Adrenal gland (tissue), 12 donors: ENCODE measurements around the gene SLC9C2. TPM values are rescaled to one million over a fixed set of nuclear protein-coding genes. Genes with fewer than 3 reads are reported as not detected.

Source experiments
- DNase-seq, 7 donors: peaks; one replicate each; pipeline ENCODE4 v3.0.0-alpha.2; 2019 to 2020
- H3K27ac ChIP-seq, 5 donors: fragments of 200-600 bp; sonication (generic) in 4 of 5; 1 replicate in 3 of 5; 2 replicates in 2 of 5; pipeline versions ENCODE4 v1.5.1 to v1.8.0; 2016 to 2020; ENCODE audit warnings: mild to moderate bottlenecking in 1 of 5
- H3K27me3 ChIP-seq: fragments of 200-600 bp; 2 replicates; pipeline ENCODE4 v1.8.0; 2021
- H3K36me3 ChIP-seq, 2 donors: fragments of 200-600 bp; replicated peaks in 1 of 2; 1 replicate in 1 of 2; 2 replicates in 1 of 2; pipeline versions ENCODE4 v1.5.1 to v1.8.0; 2018 to 2022
- H3K4me1 ChIP-seq, 2 donors: fragments of 200-600 bp; replicated peaks in 1 of 2; 1 replicate in 1 of 2; 2 replicates in 1 of 2; pipeline versions ENCODE4 v1.5.1 to v1.8.0; 2018 to 2021
- H3K4me3 ChIP-seq, 4 donors: fragments of 200-600 bp; sonication (generic) in 3 of 4; one replicate each; pipeline ENCODE4 v1.5.1; 2016 to 2018
- H3K9me3 ChIP-seq, 3 donors: fragments of 200-600 bp; sonication (generic) in 1 of 3; replicated peaks in 1 of 3; 1 replicate in 2 of 3; 2 replicates in 1 of 3; pipeline versions ENCODE4 v1.5.1 to v1.8.0; 2016 to 2021
- POLR2A ChIP-seq, 2 donors: fragments of 450-650 bp; IDR thresholded peaks; one replicate each; pipeline ENCODE4 v1.6.1; 2017; ENCODE audit warnings: antibody characterized with exemption in 2 of 2, mild to moderate bottlenecking in 2 of 2, moderate library complexity in 1 of 2
- WGBS, 4 donors: extraction: QIAGEN DNeasy Blood & Tissue Kit in 2 of 4; methylation state at CpG; one replicate each; pipeline versions ENCODE4 v1.1.5 to v1.1.7; 2013 to 2017; 5-methylcytosine and 5-hydroxymethylcytosine counted together
- intact Hi-C, 2 donors: fragments of 100-400 bp; cut with DNase I; formaldehyde crosslinking; loops; one replicate each; pipeline versions ENCODE4 v1.14.1 to v1.15.0; 2022 to 2023
- polyA plus RNA-seq, 3 donors: library from polyadenylated mRNA; stranded (reverse); fragments of 200-250 nt in 2 of 3; fragments of 350-450 nt in 1 of 3; fragmentation: Illumina TruSeq in 1 of 3; extraction: RNeasy Lipid Tissue Mini Kit (QIAGEN cat#74804) in 1 of 3; gene quantifications; one replicate each; pipeline ENCODE4 v1.2.3, GENCODE V29; 2013 to 2014
- total RNA-seq, 9 donors: library from RNA; depleted of rRNA in 4 of 9; stranded (reverse); fragments of >200 nt in 4 of 9; fragments of 120-200 nt in 1 of 9; fragmentation: NEBNext Ultra II Directional in 1 of 9; extraction: Animal tissue kit (Norgen Biotek cat#: 25700) in 1 of 9; gene quantifications; one replicate each; pipeline versions ENCODE4 v1.1.0 to v1.2.4, GENCODE V29; 2013 to 2023
- TF ChIP-seq, protein P1 (sequence below), 6 experiments: fragments of 450-650 bp in 4 of 6; fragments of 200-600 bp in 2 of 6; sonication (generic) in 1 of 6; IDR thresholded peaks; 1 replicate in 5 of 6; 2 replicates in 1 of 6; pipeline versions ENCODE4 v1.5.1 to v1.8.0; 2016 to 2021; ENCODE audit warnings: antibody characterized with exemption in 6 of 6, mild to moderate bottlenecking in 2 of 6, moderate library complexity in 1 of 6
- donor health status: healthy with polysubstance abuse.
- donor health status: Bipolar disorder and iron deficiency.
- donor health status: DM: yes; HTN: yes; CAD: no.
- donor health status: DM: no; HTN: no; CAD: no.
- donor health status: DM: no; HTN: no; CAD: no.
- donor health status: DM: yes; HTN: yes; CAD: no.

SLC9C2 gene
- total and polyA plus RNA-seq, 12 donors: 0.11 to 1.2 (median 0.33) TPM; not detected in 4

DNA sequence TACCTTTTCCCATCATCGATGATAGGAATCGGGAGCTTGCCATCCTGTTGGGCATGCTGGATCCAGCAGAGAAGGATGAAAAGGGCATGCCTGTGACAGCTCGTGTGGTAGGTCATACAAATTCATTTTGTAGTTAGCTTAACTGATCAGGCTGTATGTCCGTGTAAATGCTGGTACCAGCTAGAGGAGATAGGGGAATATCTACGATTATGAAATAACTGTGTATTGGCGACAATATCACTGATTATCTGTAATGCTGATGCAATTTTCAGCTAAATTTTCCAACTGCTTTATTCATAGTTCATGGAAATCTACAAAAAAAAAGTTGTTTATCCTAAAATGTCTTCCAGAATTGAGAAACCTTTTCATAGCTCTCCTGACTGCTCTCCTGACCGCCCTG is 117.5 kb downstream of the SLC9C2 start:
- H3K4me1 ChIP-seq: peaks cover 0 to 8% of the 10 kb centered on the region in 2 donors
- no peak overlapping the region for H3K27ac ChIP-seq
- DNase-seq: no peak
- intact Hi-C loops: no loop called here
- no peak overlapping the region for H3K4me3 ChIP-seq
- TF ChIP-seq, protein P1, sequence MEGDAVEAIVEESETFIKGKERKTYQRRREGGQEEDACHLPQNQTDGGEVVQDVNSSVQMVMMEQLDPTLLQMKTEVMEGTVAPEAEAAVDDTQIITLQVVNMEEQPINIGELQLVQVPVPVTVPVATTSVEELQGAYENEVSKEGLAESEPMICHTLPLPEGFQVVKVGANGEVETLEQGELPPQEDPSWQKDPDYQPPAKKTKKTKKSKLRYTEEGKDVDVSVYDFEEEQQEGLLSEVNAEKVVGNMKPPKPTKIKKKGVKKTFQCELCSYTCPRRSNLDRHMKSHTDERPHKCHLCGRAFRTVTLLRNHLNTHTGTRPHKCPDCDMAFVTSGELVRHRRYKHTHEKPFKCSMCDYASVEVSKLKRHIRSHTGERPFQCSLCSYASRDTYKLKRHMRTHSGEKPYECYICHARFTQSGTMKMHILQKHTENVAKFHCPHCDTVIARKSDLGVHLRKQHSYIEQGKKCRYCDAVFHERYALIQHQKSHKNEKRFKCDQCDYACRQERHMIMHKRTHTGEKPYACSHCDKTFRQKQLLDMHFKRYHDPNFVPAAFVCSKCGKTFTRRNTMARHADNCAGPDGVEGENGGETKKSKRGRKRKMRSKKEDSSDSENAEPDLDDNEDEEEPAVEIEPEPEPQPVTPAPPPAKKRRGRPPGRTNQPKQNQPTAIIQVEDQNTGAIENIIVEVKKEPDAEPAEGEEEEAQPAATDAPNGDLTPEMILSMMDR (IDR thresholded peaks at IDR 0.05): no peak
- no peak for TF ChIP-seq POLR2A (IDR thresholded peaks at IDR 0.05)
- H3K27me3 ChIP-seq: no peaks in the 10 kb centered on the region
- no peaks in the 10 kb centered on the region for H3K9me3 ChIP-seq
- WGBS, 4 donors: 85 to 92% (median 87%) methylated on average over 7 of the region's 7 CpGs
- H3K36me3 ChIP-seq: peaks cover 0 to 79% of the 10 kb centered on the region in 2 donors

DNA sequence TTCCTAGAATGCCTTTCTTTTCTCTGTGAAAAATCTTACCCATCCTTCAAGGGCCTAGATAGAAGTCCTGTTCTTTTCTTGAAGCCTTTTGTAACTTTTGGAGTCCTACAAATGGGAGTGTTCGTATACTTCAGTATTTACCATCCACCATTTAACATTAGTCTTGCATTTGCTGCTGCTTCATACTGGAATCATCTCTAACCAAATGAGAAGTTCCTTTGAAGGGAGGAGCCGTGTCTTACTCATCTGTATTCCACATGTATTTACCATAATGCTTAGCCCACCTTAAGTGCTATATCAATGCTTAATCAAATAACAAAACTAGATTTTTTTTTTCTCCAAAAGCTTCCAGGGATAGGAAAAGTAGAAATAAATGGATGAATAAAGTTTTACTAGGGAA is 118.6 kb downstream of the SLC9C2 start:
- Histone ChIP-seq H3K4me1 (peaks cover 6 to 20% of the 10 kb centered on the region in 2 donors), H3K9me3 (no peaks in the 10 kb centered on the region), H3K27ac (no peak overlapping the region), H3K4me3 (no peak overlapping the region), H3K27me3 (no peaks in the 10 kb centered on the region), H3K36me3 (peaks cover 0 to 79% of the 10 kb centered on the region in 2 donors)
- intact Hi-C loops: no loop called here
- WGBS, 4 donors: 90 to 94% (median 92%) methylated on average over 2 of the region's 2 CpGs
- no peak for DNase-seq
- TF ChIP-seq, protein P1 (IDR thresholded peaks at IDR 0.05): no peak

DNA sequence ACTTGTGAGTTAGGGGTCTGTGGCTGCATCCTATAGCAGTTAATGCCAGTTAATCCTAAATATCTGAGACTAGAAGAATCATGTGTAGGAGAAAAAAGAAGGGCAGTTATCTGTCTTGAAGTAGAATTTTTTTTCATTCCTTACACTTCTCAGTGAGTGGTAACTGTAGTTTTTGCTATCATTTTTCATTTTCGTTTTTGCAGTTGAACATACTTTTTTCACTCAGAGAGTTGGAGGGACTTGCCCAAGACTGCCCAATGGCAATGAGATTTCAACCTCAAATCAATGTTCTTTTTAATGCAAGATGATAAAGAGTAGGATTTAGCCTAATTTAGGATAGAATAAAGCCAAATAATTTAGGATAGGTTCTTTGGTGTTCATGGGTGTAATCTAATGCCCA is 120.2 kb downstream of the SLC9C2 start:
- intact Hi-C loops: no loop called here
- no peak for DNase-seq
- TF ChIP-seq, protein P1 (IDR thresholded peaks at IDR 0.05): no peak
- TF ChIP-seq POLR2A (IDR thresholded peaks at IDR 0.05): no peak
- no peak overlapping the region for H3K27ac ChIP-seq
- peaks cover 17 to 32% of the 10 kb centered on the region in 2 donors for H3K4me1 ChIP-seq
- 56 to 93% (median 78%) methylated on average over 1 of the region's 1 CpG for WGBS, 4 donors
- H3K36me3 ChIP-seq: peaks cover 0 to 70% of the 10 kb centered on the region in 2 donors
- H3K27me3 ChIP-seq: no peaks in the 10 kb centered on the region
- H3K4me3 ChIP-seq: no peak overlapping the region
- no peaks in the 10 kb centered on the region for H3K9me3 ChIP-seq

DNA sequence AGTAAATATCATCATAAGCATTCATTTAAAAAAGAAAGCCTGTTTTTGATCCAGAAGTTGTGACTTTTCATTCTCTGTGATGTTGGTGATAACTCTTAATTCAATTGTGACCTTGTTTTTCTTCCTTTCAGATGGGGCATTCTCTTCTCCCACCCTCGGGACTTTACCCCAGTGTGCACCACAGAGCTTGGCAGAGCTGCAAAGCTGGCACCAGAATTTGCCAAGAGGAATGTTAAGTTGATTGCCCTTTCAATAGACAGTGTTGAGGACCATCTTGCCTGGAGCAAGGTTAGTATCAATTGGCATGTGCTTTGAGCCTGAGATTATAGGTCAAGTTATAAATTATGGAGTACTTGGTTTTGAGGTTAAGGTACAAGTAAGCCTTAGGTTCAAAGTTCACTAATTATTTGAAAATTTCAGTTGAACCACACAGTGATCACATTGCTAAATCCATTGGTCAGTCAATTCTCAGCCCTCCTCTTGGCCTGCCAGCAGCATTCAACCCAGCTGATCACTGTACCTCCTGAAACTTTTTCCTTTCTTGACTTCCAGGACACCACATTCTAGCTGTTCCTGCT is 121.6 kb downstream of the SLC9C2 start:
- H3K4me1 ChIP-seq: peaks cover 18 to 36% of the 10 kb centered on the region in 2 donors
- no peak for DNase-seq
- intact Hi-C loops: no loop called here
- TF ChIP-seq POLR2A (IDR thresholded peaks at IDR 0.05): no peak
- TF ChIP-seq, protein P1 (IDR thresholded peaks at IDR 0.05): no peak
- no peaks in the 10 kb centered on the region for H3K9me3 ChIP-seq
- peaks cover 0 to 56% of the 10 kb centered on the region in 2 donors for H3K36me3 ChIP-seq
- H3K27me3 ChIP-seq: no peaks in the 10 kb centered on the region
- H3K27ac ChIP-seq: no peak overlapping the region
- no peak overlapping the region for H3K4me3 ChIP-seq
- WGBS, 4 donors: 62 to 83% (median 80%) methylated on average over 1 of the region's 1 CpG
